ENCODE measurements around the gene NUDC. TPM values are rescaled to one million over a fixed set of nuclear protein-coding genes. Genes with fewer than 3 reads are reported as not detected.

NUDC gene
- total and polyA plus RNA-seq, 2 of the 13 experiments (the other 11 are each of a cell fraction or from before 2014, with no cell fraction given), result 34.7 to 104 TPM

DNA sequence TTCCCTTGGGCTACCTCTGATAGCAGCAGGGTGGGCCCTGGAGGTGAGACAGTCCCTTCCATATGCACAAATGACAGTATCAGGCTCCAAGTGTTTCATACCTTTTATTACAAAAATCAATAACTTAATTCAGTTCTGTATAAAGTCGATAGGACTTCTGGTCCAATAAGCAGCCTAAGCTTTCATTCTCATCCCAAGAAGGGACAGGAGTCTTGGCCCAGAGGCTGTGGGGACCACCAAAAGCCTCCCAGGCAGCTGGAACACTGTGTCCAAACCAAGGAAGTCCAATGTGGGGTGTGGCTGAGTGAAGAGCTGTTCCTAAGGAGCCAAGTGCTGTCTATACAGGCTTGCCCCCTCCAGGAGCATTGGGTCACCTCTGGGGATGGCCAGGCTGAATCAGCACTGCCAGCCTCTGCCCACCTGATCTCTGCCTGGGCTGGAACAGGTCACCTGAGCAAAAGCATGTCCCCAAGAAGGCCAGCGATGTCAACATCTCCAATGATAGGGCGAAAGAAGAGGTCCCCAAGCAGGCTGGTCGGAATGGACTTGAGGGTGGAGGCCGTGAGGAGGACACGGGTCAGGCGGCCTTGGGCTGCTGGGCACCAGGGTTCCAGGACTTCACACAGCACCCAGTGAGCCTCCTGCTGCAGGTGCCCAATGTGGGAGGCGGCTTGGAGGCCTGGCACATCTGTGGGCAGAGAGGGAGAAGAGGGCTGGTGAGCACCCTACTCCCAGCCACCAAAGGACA is 10.0 kb upstream of the NUDC start (continued):
- no peak for TF ChIP-seq ZBTB14 (CRISPR knock-in tag; IDR thresholded peaks at IDR 0.05)
- TF ChIP-seq CENPX (CRISPR knock-in tag; IDR thresholded peaks at IDR 0.05), result no peak
- TF ChIP-seq, protein P1, sequence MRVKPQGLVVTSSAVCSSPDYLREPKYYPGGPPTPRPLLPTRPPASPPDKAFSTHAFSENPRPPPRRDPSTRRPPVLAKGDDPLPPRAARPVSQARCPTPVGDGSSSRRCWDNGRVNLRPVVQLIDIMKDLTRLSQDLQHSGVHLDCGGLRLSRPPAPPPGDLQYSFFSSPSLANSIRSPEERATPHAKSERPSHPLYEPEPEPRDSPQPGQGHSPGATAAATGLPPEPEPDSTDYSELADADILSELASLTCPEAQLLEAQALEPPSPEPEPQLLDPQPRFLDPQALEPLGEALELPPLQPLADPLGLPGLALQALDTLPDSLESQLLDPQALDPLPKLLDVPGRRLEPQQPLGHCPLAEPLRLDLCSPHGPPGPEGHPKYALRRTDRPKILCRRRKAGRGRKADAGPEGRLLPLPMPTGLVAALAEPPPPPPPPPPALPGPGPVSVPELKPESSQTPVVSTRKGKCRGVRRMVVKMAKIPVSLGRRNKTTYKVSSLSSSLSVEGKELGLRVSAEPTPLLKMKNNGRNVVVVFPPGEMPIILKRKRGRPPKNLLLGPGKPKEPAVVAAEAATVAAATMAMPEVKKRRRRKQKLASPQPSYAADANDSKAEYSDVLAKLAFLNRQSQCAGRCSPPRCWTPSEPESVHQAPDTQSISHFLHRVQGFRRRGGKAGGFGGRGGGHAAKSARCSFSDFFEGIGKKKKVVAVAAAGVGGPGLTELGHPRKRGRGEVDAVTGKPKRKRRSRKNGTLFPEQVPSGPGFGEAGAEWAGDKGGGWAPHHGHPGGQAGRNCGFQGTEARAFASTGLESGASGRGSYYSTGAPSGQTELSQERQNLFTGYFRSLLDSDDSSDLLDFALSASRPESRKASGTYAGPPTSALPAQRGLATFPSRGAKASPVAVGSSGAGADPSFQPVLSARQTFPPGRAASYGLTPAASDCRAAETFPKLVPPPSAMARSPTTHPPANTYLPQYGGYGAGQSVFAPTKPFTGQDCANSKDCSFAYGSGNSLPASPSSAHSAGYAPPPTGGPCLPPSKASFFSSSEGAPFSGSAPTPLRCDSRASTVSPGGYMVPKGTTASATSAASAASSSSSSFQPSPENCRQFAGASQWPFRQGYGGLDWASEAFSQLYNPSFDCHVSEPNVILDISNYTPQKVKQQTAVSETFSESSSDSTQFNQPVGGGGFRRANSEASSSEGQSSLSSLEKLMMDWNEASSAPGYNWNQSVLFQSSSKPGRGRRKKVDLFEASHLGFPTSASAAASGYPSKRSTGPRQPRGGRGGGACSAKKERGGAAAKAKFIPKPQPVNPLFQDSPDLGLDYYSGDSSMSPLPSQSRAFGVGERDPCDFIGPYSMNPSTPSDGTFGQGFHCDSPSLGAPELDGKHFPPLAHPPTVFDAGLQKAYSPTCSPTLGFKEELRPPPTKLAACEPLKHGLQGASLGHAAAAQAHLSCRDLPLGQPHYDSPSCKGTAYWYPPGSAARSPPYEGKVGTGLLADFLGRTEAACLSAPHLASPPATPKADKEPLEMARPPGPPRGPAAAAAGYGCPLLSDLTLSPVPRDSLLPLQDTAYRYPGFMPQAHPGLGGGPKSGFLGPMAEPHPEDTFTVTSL (CRISPR knock-in tag; IDR thresholded peaks at IDR 0.05; ENCODE audit: borderline replicate concordance), result no peak
- TF ChIP-seq PAF1 (CRISPR knock-in tag; IDR thresholded peaks at IDR 0.05), result peak; percentile 85; the same call in 1 of the 2 replicates
- peak; percentile 50; the same call in 1 of the 2 replicates for TF ChIP-seq ZNF563 (CRISPR knock-in tag; IDR thresholded peaks at IDR 0.05)
- no peak for TF ChIP-seq SKIL (CRISPR knock-in tag; IDR thresholded peaks at IDR 0.05; ENCODE audit: borderline replicate concordance)
- TF ChIP-seq BATF2 (CRISPR knock-in tag; IDR thresholded peaks at IDR 0.05), result no peak
- TF ChIP-seq, protein P2, sequence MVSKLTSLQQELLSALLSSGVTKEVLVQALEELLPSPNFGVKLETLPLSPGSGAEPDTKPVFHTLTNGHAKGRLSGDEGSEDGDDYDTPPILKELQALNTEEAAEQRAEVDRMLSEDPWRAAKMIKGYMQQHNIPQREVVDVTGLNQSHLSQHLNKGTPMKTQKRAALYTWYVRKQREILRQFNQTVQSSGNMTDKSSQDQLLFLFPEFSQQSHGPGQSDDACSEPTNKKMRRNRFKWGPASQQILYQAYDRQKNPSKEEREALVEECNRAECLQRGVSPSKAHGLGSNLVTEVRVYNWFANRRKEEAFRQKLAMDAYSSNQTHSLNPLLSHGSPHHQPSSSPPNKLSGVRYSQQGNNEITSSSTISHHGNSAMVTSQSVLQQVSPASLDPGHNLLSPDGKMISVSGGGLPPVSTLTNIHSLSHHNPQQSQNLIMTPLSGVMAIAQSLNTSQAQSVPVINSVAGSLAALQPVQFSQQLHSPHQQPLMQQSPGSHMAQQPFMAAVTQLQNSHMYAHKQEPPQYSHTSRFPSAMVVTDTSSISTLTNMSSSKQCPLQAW (CRISPR knock-in tag; IDR thresholded peaks at IDR 0.05), result 0 out of 2 replicates have a peak, but pooled peaks have one; percentile 53
- TF ChIP-seq, protein P3, sequence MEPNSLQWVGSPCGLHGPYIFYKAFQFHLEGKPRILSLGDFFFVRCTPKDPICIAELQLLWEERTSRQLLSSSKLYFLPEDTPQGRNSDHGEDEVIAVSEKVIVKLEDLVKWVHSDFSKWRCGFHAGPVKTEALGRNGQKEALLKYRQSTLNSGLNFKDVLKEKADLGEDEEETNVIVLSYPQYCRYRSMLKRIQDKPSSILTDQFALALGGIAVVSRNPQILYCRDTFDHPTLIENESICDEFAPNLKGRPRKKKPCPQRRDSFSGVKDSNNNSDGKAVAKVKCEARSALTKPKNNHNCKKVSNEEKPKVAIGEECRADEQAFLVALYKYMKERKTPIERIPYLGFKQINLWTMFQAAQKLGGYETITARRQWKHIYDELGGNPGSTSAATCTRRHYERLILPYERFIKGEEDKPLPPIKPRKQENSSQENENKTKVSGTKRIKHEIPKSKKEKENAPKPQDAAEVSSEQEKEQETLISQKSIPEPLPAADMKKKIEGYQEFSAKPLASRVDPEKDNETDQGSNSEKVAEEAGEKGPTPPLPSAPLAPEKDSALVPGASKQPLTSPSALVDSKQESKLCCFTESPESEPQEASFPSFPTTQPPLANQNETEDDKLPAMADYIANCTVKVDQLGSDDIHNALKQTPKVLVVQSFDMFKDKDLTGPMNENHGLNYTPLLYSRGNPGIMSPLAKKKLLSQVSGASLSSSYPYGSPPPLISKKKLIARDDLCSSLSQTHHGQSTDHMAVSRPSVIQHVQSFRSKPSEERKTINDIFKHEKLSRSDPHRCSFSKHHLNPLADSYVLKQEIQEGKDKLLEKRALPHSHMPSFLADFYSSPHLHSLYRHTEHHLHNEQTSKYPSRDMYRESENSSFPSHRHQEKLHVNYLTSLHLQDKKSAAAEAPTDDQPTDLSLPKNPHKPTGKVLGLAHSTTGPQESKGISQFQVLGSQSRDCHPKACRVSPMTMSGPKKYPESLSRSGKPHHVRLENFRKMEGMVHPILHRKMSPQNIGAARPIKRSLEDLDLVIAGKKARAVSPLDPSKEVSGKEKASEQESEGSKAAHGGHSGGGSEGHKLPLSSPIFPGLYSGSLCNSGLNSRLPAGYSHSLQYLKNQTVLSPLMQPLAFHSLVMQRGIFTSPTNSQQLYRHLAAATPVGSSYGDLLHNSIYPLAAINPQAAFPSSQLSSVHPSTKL (CRISPR knock-in tag; IDR thresholded peaks at IDR 0.05), result no peak
- 0 out of 2 replicates have a peak, but pooled peaks have one; percentile 64 for TF ChIP-seq HOXA7 (CRISPR knock-in tag; IDR thresholded peaks at IDR 0.05)

Data from HepG2 (cell line).